T-cell (primary cell): Measurements from ENCODE around the gene FOXA3. TPM values are rescaled to one million over a fixed set of nuclear protein-coding genes. Genes with fewer than 3 reads are reported as not detected.
A peak's percentile ranks its signal among the peaks of the same experiment; 100 is the strongest.

Experiments
- ATAC-seq, 4 experiments: fragments of 200-7000 bp in 3 of 4; fragments of 150-1000 bp in 1 of 4; cut with Tn5 transposase; replicated peaks in 1 of 4; 1 replicate in 3 of 4; 2 replicates in 1 of 4; pipeline ENCODE4 v1.10.0; 2021; ENCODE audit warnings: moderate library complexity in 3 of 4, mild to moderate bottlenecking in 2 of 4, moderate number of reproducible peaks in 1 of 4
- CTCF ChIA-PET, 2 donors: fragments of 300-600 bp; sonication (Branson Sonifier 250); formaldehyde crosslinking; loops; one replicate each; lab custom pipeline; 2022; ENCODE audit warnings: antibody characterized with exemption in 2 of 2; lab: Charles Lee
- POLR2A ChIA-PET, 2 donors: fragments of 300-600 bp; sonication (Branson Sonifier 250); formaldehyde crosslinking; loops; one replicate each; lab custom pipeline; 2022; ENCODE audit warnings: antibody characterized with exemption in 2 of 2; lab: Charles Lee
- DNase-seq, 35 experiments: peaks; one replicate each; pipeline versions ENCODE4 v3.0.0 to v3.0.0-alpha.2; 2013 to 2023
- H3K27ac ChIP-seq: one replicate; pipeline ENCODE4 v1.5.1; 2013; ENCODE audit warnings: low read length
- H3K27me3 ChIP-seq, 2 experiments: replicated peaks in 1 of 2; 1 replicate in 1 of 2; 2 replicates in 1 of 2; pipeline versions ENCODE4 v1.6.1 to v1.7.0; 2013; ENCODE audit warnings: low read length in 1 of 2, mixed read lengths in 1 of 2; ENCODE audit not compliant: control insufficient read depth in 2 of 2, insufficient read depth in 2 of 2; ENCODE audit errors: extremely low read depth in 1 of 2
- H3K36me3 ChIP-seq, 2 donors: 1 replicate in 1 of 2; 2 replicates in 1 of 2; pipeline versions ENCODE4 v1.6.1 to v1.7.0; 2013; ENCODE audit warnings: low read length in 1 of 2; ENCODE audit not compliant: control insufficient read depth in 2 of 2, insufficient read depth in 1 of 2; ENCODE audit errors: extremely low read depth in 1 of 2
- H3K4me1 ChIP-seq, 2 experiments: 1 replicate in 1 of 2; 2 replicates in 1 of 2; pipeline versions ENCODE4 v1.6.1 to v1.7.0; 2013; ENCODE audit warnings: low read length in 2 of 2, mixed read lengths in 1 of 2; ENCODE audit not compliant: insufficient read depth in 2 of 2, control insufficient read depth in 1 of 2; ENCODE audit errors: extremely low read depth in 1 of 2
- H3K4me3 ChIP-seq, 2 donors: 1 replicate in 1 of 2; 2 replicates in 1 of 2; pipeline versions ENCODE4 v1.5.1 to v1.7.0; 2013; ENCODE audit warnings: mild to moderate bottlenecking in 2 of 2, low read length in 1 of 2, moderate library complexity in 1 of 2; ENCODE audit not compliant: control insufficient read depth in 1 of 2; ENCODE audit errors: extremely low read depth in 1 of 2
- H3K9me3 ChIP-seq: 2 replicates; pipeline ENCODE4 v1.7.0; 2013
- H3K27ac Mint-ChIP-seq, 2 donors: one replicate each; pipeline ENCODE4 v1.8.0; 2020 to 2021; ENCODE audit warnings: mild to moderate bottlenecking in 2 of 2, mixed read lengths in 2 of 2
- H3K27me3 Mint-ChIP-seq, 2 donors: one replicate each; pipeline ENCODE4 v1.8.0; 2021 to 2022; ENCODE audit warnings: mixed read lengths in 2 of 2
- H3K36me3 Mint-ChIP-seq: one replicate; pipeline ENCODE4 v1.8.0; 2021; ENCODE audit warnings: mixed read lengths
- H3K4me1 Mint-ChIP-seq, 3 donors: one replicate each; pipeline ENCODE4 v1.8.0; 2020 to 2022; ENCODE audit warnings: mixed read lengths in 3 of 3, mild to moderate bottlenecking in 1 of 3
- H3K4me3 Mint-ChIP-seq, 3 donors: one replicate each; pipeline ENCODE4 v1.8.0; 2020 to 2022; ENCODE audit warnings: mild to moderate bottlenecking in 3 of 3, mixed read lengths in 3 of 3, moderate library complexity in 3 of 3
- H3K9me3 Mint-ChIP-seq, 3 donors: one replicate each; pipeline ENCODE4 v1.8.0; 2020 to 2022; ENCODE audit warnings: mixed read lengths in 3 of 3
- WGBS: methylation state at CpG from one replicate; pipeline ENCODE4 v1.1.5; 2013; ENCODE audit warnings: missing lambda C conversion rate; ENCODE audit not compliant: insufficient coverage; 5-methylcytosine and 5-hydroxymethylcytosine counted together
- total RNA-seq, 35 experiments: library from RNA in 6 of 35; stranded (reverse) in 6 of 35; fragments of 120-200 nt in 1 of 35; gene quantifications; one replicate each; pipeline versions ENCODE4 v1.2.1 to v1.2.4 and lab custom pipeline; 2013 to 2026

The FOXA3 gene
- total RNA-seq, 5 donors from 2014 or later (not counting 1 experiment from before 2014, with no cell fraction given) = 0.16 TPM; not detected in 4

DNA sequence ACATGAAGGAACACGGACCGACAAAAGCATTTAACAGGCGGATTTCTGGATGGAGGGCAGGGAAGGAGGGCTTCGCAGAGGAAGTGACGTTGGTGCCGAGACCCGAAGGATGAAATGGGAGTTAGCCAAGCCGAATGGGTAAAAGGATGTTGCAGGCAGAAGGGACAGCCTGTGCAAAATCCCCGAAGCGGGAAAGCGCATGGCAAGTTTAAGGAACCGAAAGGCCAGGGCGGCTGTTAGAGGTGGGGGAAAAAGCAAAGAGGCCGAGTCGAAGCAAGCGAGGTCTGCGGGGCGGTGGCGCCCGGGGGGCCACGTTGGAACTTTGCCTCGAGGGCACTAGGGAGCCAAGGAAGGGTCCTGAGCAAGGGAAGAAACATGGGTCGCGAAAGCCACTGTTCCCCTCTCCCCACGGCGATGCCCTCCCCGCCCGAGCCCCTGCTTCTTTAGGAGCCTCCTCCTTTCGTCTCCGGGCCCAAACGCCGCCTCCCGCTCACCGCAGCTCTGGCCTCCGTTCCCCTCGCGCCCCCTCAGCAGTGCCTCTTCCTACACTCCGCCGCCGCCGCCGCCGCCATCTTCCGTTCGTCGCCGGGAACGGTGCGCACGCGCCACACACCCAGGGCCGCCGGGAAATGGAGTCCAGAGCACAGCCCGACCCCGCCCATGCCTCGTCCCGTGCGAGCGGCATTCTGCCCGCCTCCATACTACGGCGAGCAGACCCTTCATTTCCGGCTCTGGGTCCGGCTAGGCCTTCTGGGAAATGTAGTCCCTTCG, 1.4 kb upstream of the FOXA3 start, which contains the start of gene SYMPK:
TSS of gene SYMPK (minus strand) at position 584 of the 771 bp plus-strand sequence. CDS start 8,652 bp downstream, outside the sequence.
- ChIA-PET CTCF (interaction anchor here in 1 of 2 donors (0.5 to 1.2 kb wide), 9 partner anchors 20 to 1186 kb away, joined by 3 to 15 read pairs (median 4); partner anchors contain the start of genes CCDC61, DMWD, IRF2BP1 and MYPOP), POLR2A (interaction anchor here in 1 of 2 donors (0.6 to 1.0 kb wide), 2 partner anchors 23 to 146 kb away, joined by 3 to 4 read pairs; partner anchors contain the start of gene IRF2BP1)
- peaks cover 23 to 43% (median 33%) of the 10 kb centered on the region in 3 donors for H3K4me1 Mint-ChIP-seq
- no peaks in the 10 kb centered on the region for H3K9me3 Mint-ChIP-seq
- H3K36me3 Mint-ChIP-seq = peaks cover 8% of the 10 kb centered on the region
- ATAC-seq (peak; percentile 96 to 98 (median 98)), DNase-seq (peak; percentile 95 to 99 (median 98))
- H3K27me3 Mint-ChIP-seq = peaks cover 15 to 18% of the 10 kb centered on the region in 2 donors
- peak within 1 kb of the TSS; percentile 92 to 99 (median 95) for H3K4me3 Mint-ChIP-seq
- H3K27ac Mint-ChIP-seq = peak within 1 kb of the TSS; percentile 70 to 93
- H3K36me3 ChIP-seq = peaks cover 0 to 19% of the 10 kb centered on the region in 2 donors
- H3K27ac ChIP-seq = peak within 1 kb of the TSS; percentile 86
- H3K4me1 ChIP-seq = peaks cover 0 to 32% of the 10 kb centered on the region in 2 experiments
- under 1% methylated on average over 65 of the region's 65 CpGs for WGBS
- H3K27me3 ChIP-seq = peaks cover 0 to 26% of the 10 kb centered on the region in 2 experiments
- no peaks in the 10 kb centered on the region for H3K9me3 ChIP-seq
- H3K4me3 ChIP-seq = peak within 1 kb of the TSS; percentile 90 to 95

DNA sequence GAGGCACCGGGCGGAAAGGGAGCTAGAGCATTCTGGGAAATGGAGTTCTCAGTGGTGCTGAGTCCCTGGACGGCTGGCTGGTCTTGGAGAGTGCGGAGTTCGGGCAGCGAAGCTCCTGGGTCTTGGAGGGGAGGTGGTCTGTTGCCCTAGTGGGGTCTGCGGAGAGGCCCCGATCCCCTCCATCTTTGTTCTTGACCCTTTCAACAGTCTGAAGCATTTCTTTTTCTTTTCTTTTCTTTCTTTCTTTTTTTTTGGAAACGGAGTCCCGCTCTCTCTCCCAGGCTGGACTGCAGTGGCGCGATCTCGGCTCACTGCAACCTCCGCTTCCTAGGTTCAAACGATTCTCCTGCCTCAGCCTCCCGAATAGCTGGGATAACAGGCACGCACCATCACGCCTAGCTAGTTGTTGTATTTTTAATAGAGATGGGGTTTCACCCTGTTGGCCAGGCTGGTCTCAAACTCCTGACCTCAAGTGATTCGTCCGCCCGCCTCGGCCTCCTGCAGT, 739 bp upstream of the FOXA3 start:
- Mint-ChIP-seq H3K9me3 (no peaks in the 10 kb centered on the region), H3K27ac (peak overlapping the region; percentile 70 to 93), H3K27me3 (peaks cover 15 to 18% of the 10 kb centered on the region in 2 donors), H3K36me3 (peaks cover 4% of the 10 kb centered on the region), H3K4me3 (peak overlapping the region; percentile 92 to 99 (median 95)), H3K4me1 (peaks cover 23 to 38% (median 29%) of the 10 kb centered on the region in 3 donors)
- Histone ChIP-seq H3K4me3 (peak overlapping the region; percentile 90 to 95), H3K4me1 (peaks cover 0 to 32% of the 10 kb centered on the region in 2 experiments), H3K9me3 (no peaks in the 10 kb centered on the region), H3K27ac (no peak overlapping the region), H3K27me3 (peaks cover 0 to 26% of the 10 kb centered on the region in 2 experiments), H3K36me3 (peaks cover 0 to 15% of the 10 kb centered on the region in 2 donors)
- DNase-seq (no peak), ATAC-seq (no peak)
- POLR2A ChIA-PET = interaction anchor here in 1 of 2 donors (0.6 to 1.0 kb wide), 2 partner anchors 22 to 146 kb away, joined by 3 to 4 read pairs; partner anchors contain the start of gene IRF2BP1
- CTCF ChIA-PET = interaction anchor here in 1 of 2 donors (0.5 to 1.2 kb wide), 9 partner anchors 19 to 1186 kb away, joined by 3 to 15 read pairs (median 4); partner anchors contain the start of genes CCDC61, DMWD, IRF2BP1 and MYPOP
- WGBS = 7% methylated on average over 11 of the region's 22 CpGs

GRCh38 chr19:45864629-45865082, 530 bp downstream of the FOXA3 start:
- peaks cover 15 to 18% of the 10 kb centered on the region in 2 donors for H3K27me3 Mint-ChIP-seq
- peaks cover 0 to 7% of the 10 kb centered on the region in 2 donors for H3K36me3 ChIP-seq
- no peak for DNase-seq
- H3K27me3 ChIP-seq = peaks cover 0 to 26% of the 10 kb centered on the region in 2 experiments
- POLR2A ChIA-PET = no interaction called here
- H3K36me3 Mint-ChIP-seq = no peaks in the 10 kb centered on the region
- H3K4me3 Mint-ChIP-seq = peak overlapping the region; percentile 44 to 99 (median 44)
- peaks cover 23 to 34% (median 29%) of the 10 kb centered on the region in 3 donors for H3K4me1 Mint-ChIP-seq
- H3K27ac ChIP-seq = no peak overlapping the region
- H3K9me3 ChIP-seq = no peaks in the 10 kb centered on the region
- CTCF ChIA-PET = interaction anchor here in 1 of 2 donors (0.6 to 1.1 kb wide), 2 partner anchors 20 to 72 kb away, joined by 4 to 5 read pairs; partner anchors contain the start of gene DMWD
- peak overlapping the region in 1 of 2 donors; percentile 17 for H3K4me3 ChIP-seq
- H3K9me3 Mint-ChIP-seq = no peaks in the 10 kb centered on the region
- no peak for ATAC-seq
- H3K27ac Mint-ChIP-seq = no peak overlapping the region
- 60% methylated on average over 12 of the region's 12 CpGs for WGBS
- H3K4me1 ChIP-seq = peaks cover 0 to 32% of the 10 kb centered on the region in 2 experiments

- H3K36me3 Mint-ChIP-seq = no peaks in the 10 kb centered on the region
- DNase-seq = no peak
- H3K9me3 Mint-ChIP-seq = no peaks in the 10 kb centered on the region
- Histone ChIP-seq H3K4me3 (no peak overlapping the region), H3K27ac (no peak overlapping the region), H3K9me3 (no peaks in the 10 kb centered on the region), H3K4me1 (peaks cover 0 to 32% of the 10 kb centered on the region in 2 experiments), H3K27me3 (peaks cover 0 to 26% of the 10 kb centered on the region in 2 experiments), H3K36me3 (peaks cover 0 to 4% of the 10 kb centered on the region in 2 donors)
- ATAC-seq = no peak
- WGBS = 73% methylated on average over 3 of the region's 9 CpGs
- H3K4me1 Mint-ChIP-seq = peaks cover 23 to 31% (median 29%) of the 10 kb centered on the region in 3 donors
- peak overlapping the region in 1 of 3 donors; percentile 99 for H3K4me3 Mint-ChIP-seq
- H3K27me3 Mint-ChIP-seq = peaks cover 15 to 18% of the 10 kb centered on the region in 2 donors
- ChIA-PET CTCF (interaction anchor here in 1 of 2 donors (0.6 to 1.1 kb wide), 3 partner anchors 19 to 984 kb away, joined by 4 to 5 read pairs (median 4); partner anchors contain the start of gene DMWD), POLR2A (no interaction called here)
- H3K27ac Mint-ChIP-seq = no peak overlapping the region
Measured at GRCh38 chr19:45865269-45865948, 1.3 kb downstream of the FOXA3 start.

DNA sequence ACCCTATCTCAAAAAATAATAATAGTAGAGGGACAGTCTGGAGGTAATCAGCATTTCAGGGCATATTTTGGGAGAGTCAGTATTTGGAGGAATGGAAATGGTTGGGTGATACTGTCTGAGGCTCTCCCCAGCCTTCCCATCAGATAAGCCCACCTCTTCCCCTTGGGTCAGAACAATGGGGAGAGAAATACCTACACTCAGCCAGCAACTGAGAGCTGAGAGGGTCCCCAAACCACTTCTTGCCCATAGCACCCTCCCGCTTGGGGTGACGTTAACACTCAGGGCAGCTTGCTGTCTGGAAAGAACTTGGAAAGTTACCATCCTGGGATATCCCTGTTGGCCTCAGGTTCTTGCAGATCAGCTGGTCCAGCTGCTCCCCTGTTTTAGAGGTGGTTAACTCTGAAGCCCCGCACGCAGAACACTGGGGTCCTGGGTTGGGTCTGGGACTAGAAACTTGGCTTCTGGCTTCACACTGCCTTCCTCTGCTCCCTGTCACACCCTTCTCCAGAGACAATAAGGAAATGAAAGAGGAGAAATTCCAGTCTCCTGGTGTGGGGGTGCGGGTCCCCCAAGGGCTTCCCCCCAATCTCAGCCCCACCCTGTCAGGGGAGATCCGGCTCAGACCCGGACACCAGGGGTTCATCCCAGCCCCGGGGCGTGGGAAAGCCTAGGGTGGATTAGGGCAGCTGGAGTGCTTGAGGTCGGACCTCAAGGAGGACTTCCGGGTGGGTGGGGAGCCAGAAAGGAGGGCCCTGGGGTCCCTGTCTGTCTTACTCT, 2.5 kb downstream of the FOXA3 start:
- POLR2A ChIA-PET = no interaction called here
- ATAC-seq = no peak

More for the DNA sequence above, 2.5 kb downstream of the FOXA3 start:
- Histone ChIP-seq H3K4me1 (peaks cover 0 to 24% of the 10 kb centered on the region in 2 experiments), H3K27ac (no peak overlapping the region), H3K4me3 (no peak overlapping the region), H3K27me3 (peaks cover 0 to 26% of the 10 kb centered on the region in 2 experiments), H3K9me3 (no peaks in the 10 kb centered on the region), H3K36me3 (no peaks in the 10 kb centered on the region)
- WGBS = 94% methylated on average over 7 of the region's 11 CpGs
- peaks cover 23% of the 10 kb centered on the region in 3 donors for H3K4me1 Mint-ChIP-seq
- H3K27ac Mint-ChIP-seq = no peak overlapping the region
- no peaks in the 10 kb centered on the region for H3K9me3 Mint-ChIP-seq
- no peak overlapping the region for H3K4me3 Mint-ChIP-seq
- no peak for DNase-seq
- no peaks in the 10 kb centered on the region for H3K36me3 Mint-ChIP-seq
- H3K27me3 Mint-ChIP-seq = peaks cover 15 to 18% of the 10 kb centered on the region in 2 donors
- CTCF ChIA-PET = interaction anchor here (0.9 to 1.7 kb wide), 2 partner anchors 15 to 20 kb away, joined by 3 to 8 read pairs; no protein-coding TSS in a partner anchor
